Adrenal gland (tissue), 12 donors: ENCODE data around the gene RBPJ. TPM values are rescaled to one million over a fixed set of nuclear protein-coding genes. Genes with fewer than 3 reads are reported as not detected.

Source experiments
- DNase-seq, 7 donors: peaks; one replicate each; pipeline ENCODE4 v3.0.0-alpha.2; 2019 to 2020
- H3K27ac ChIP-seq, 5 donors: fragments of 200-600 bp; sonication (generic) in 4 of 5; 1 replicate in 3 of 5; 2 replicates in 2 of 5; pipeline versions ENCODE4 v1.5.1 to v1.8.0; 2016 to 2020; ENCODE audit warnings: mild to moderate bottlenecking in 1 of 5
- H3K27me3 ChIP-seq: fragments of 200-600 bp; 2 replicates; pipeline ENCODE4 v1.8.0; 2021
- H3K36me3 ChIP-seq, 2 donors: fragments of 200-600 bp; replicated peaks in 1 of 2; 1 replicate in 1 of 2; 2 replicates in 1 of 2; pipeline versions ENCODE4 v1.5.1 to v1.8.0; 2018 to 2022
- H3K4me1 ChIP-seq, 2 donors: fragments of 200-600 bp; replicated peaks in 1 of 2; 1 replicate in 1 of 2; 2 replicates in 1 of 2; pipeline versions ENCODE4 v1.5.1 to v1.8.0; 2018 to 2021
- H3K4me3 ChIP-seq, 4 donors: fragments of 200-600 bp; sonication (generic) in 3 of 4; one replicate each; pipeline ENCODE4 v1.5.1; 2016 to 2018
- H3K9me3 ChIP-seq, 3 donors: fragments of 200-600 bp; sonication (generic) in 1 of 3; replicated peaks in 1 of 3; 1 replicate in 2 of 3; 2 replicates in 1 of 3; pipeline versions ENCODE4 v1.5.1 to v1.8.0; 2016 to 2021
- CTCF ChIP-seq, 6 experiments: fragments of 450-650 bp in 4 of 6; fragments of 200-600 bp in 2 of 6; sonication (generic) in 1 of 6; IDR thresholded peaks; 1 replicate in 5 of 6; 2 replicates in 1 of 6; pipeline versions ENCODE4 v1.5.1 to v1.8.0; 2016 to 2021; ENCODE audit warnings: antibody characterized with exemption in 6 of 6, mild to moderate bottlenecking in 2 of 6, moderate library complexity in 1 of 6
- POLR2A ChIP-seq, 2 donors: fragments of 450-650 bp; IDR thresholded peaks; one replicate each; pipeline ENCODE4 v1.6.1; 2017; ENCODE audit warnings: antibody characterized with exemption in 2 of 2, mild to moderate bottlenecking in 2 of 2, moderate library complexity in 1 of 2
- WGBS, 4 donors: extraction: QIAGEN DNeasy Blood & Tissue Kit in 2 of 4; methylation state at CpG; one replicate each; pipeline versions ENCODE4 v1.1.5 to v1.1.7; 2013 to 2017; 5-methylcytosine and 5-hydroxymethylcytosine counted together
- intact Hi-C, 2 donors: fragments of 100-400 bp; cut with DNase I; formaldehyde crosslinking; loops; one replicate each; pipeline versions ENCODE4 v1.14.1 to v1.15.0; 2022 to 2023
- polyA plus RNA-seq, 3 donors: library from polyadenylated mRNA; stranded (reverse); fragments of 200-250 nt in 2 of 3; fragments of 350-450 nt in 1 of 3; fragmentation: Illumina TruSeq in 1 of 3; extraction: RNeasy Lipid Tissue Mini Kit (QIAGEN cat#74804) in 1 of 3; gene quantifications; one replicate each; pipeline ENCODE4 v1.2.3, GENCODE V29; 2013 to 2014
- total RNA-seq, 9 donors: library from RNA; depleted of rRNA in 4 of 9; stranded (reverse); fragments of >200 nt in 4 of 9; fragments of 120-200 nt in 1 of 9; fragmentation: NEBNext Ultra II Directional in 1 of 9; extraction: Animal tissue kit (Norgen Biotek cat#: 25700) in 1 of 9; gene quantifications; one replicate each; pipeline versions ENCODE4 v1.1.0 to v1.2.4, GENCODE V29; 2013 to 2023
- donor health status: healthy with polysubstance abuse.
- donor health status: Bipolar disorder and iron deficiency.
- donor health status: DM: yes; HTN: yes; CAD: no.
- donor health status: DM: no; HTN: no; CAD: no.
- donor health status: DM: no; HTN: no; CAD: no.
- donor health status: DM: yes; HTN: yes; CAD: no.

RBPJ gene
- total and polyA plus RNA-seq, 12 donors: 23.4 to 76.1 (median 51.8) TPM

GRCh38 chr4:26463386-26463785, 142.6 kb downstream of the RBPJ start:
- TF ChIP-seq CTCF (IDR thresholded peaks at IDR 0.05): no peak
- no peak for TF ChIP-seq POLR2A (IDR thresholded peaks at IDR 0.05)
- intact Hi-C loops: loop anchor here in 1 of 2 donors (5.0 kb wide), 1 partner anchor 259 kb away; no protein-coding TSS in a partner anchor
- H3K9me3 ChIP-seq: no peaks in the 10 kb centered on the region
- no peak overlapping the region for H3K27ac ChIP-seq
- WGBS, 4 donors: 83 to 88% (median 85%) methylated on average over 2 of the region's 2 CpGs
- H3K4me1 ChIP-seq: no peaks in the 10 kb centered on the region
- no peak for DNase-seq
- H3K27me3 ChIP-seq: no peaks in the 10 kb centered on the region
- no peaks in the 10 kb centered on the region for H3K36me3 ChIP-seq
- no peak overlapping the region for H3K4me3 ChIP-seq

- H3K4me3 ChIP-seq: no peak overlapping the region
- no peaks in the 10 kb centered on the region for H3K27me3 ChIP-seq
- H3K27ac ChIP-seq: no peak overlapping the region
- no peaks in the 10 kb centered on the region for H3K9me3 ChIP-seq
- WGBS, 4 donors: 83 to 94% (median 92%) methylated on average over 9 to 14 of the region's 14 CpGs
- DNase-seq: no peak
- H3K4me1 ChIP-seq: no peaks in the 10 kb centered on the region
- no peak for TF ChIP-seq POLR2A (IDR thresholded peaks at IDR 0.05)
- TF ChIP-seq CTCF (IDR thresholded peaks at IDR 0.05): no peak
- no peaks in the 10 kb centered on the region for H3K36me3 ChIP-seq
- intact Hi-C loops: loop anchor here in 1 of 2 donors (5.0 kb wide), 1 partner anchor 258 kb away; no protein-coding TSS in a partner anchor
Measured at GRCh38 chr4:26464420-26465095, 143.7 kb downstream of the RBPJ start.

GRCh38 chr4:26466578-26467270, 145.9 kb downstream of the RBPJ start:
- Histone ChIP-seq H3K4me1 (no peaks in the 10 kb centered on the region), H3K4me3 (no peak overlapping the region), H3K36me3 (no peaks in the 10 kb centered on the region), H3K9me3 (no peaks in the 10 kb centered on the region), H3K27ac (no peak overlapping the region), H3K27me3 (no peaks in the 10 kb centered on the region)
- WGBS, 4 donors: 81 to 91% (median 85%) methylated on average over 9 to 10 of the region's 10 CpGs
- DNase-seq: no peak
- TF ChIP-seq POLR2A (IDR thresholded peaks at IDR 0.05): no peak
- intact Hi-C loops: no loop called here

GRCh38 chr4:26467724-26468123, 146.9 kb downstream of the RBPJ start:
- no peaks in the 10 kb centered on the region for H3K9me3 ChIP-seq
- no peak overlapping the region for H3K4me3 ChIP-seq
- no peak overlapping the region for H3K27ac ChIP-seq
- WGBS, 4 donors: 63 to 92% (median 71%) methylated on average over 1 of the region's 1 CpG
- TF ChIP-seq POLR2A (IDR thresholded peaks at IDR 0.05): no peak
- no peak for TF ChIP-seq CTCF (IDR thresholded peaks at IDR 0.05)
- intact Hi-C loops: no loop called here
- no peaks in the 10 kb centered on the region for H3K36me3 ChIP-seq
- H3K27me3 ChIP-seq: no peaks in the 10 kb centered on the region
- no peak for DNase-seq
- no peaks in the 10 kb centered on the region for H3K4me1 ChIP-seq
